K562 (cell line): Measurements from ENCODE around the gene DENND2C. TPM values are rescaled to one million over a fixed set of nuclear protein-coding genes. Genes with fewer than 3 reads are reported as not detected.

Experiments
- ATAC-seq: fragments of 200-7000 bp; cut with Tn5 transposase; 3 replicates; pipeline ENCODE4 v1.9.1; 2020; ENCODE audit warnings: moderate library complexity
- BruUV-seq: library from RNA; stranded (reverse); fragments of 400-500 nt; replicated peaks from 2 replicates; lab custom pipeline; 2021; lab: Mats Ljungman, UMichigan
- CTCF ChIA-PET: fragments of 300-600 bp; formaldehyde crosslinking; extraction: SDS; loops from one replicate; lab custom pipeline; 2021; ENCODE audit warnings: low intra/inter-chr PET ratio; lab: Yijun Ruan, JAX
- POLR2A ChIA-PET: fragments of 300-600, 350-650 bp; sonication (Branson Sonifier 250); formaldehyde crosslinking; extraction: SDS; loops from one replicate; lab custom pipeline; 2021; ENCODE audit warnings: antibody characterized with exemption, inconsistent platforms; lab: Yijun Ruan, JAX
- DNase-seq, 4 experiments: peaks; one replicate each; pipeline versions ENCODE4 v3.0.0 to v3.0.0-alpha.2; 2011 to 2018; ENCODE audit warnings: low spot score in 3 of 4, mixed read lengths in 3 of 4; ENCODE audit errors: extremely low read depth in 1 of 4
- FAIRE-seq: peaks from 2 replicates; lab custom pipeline; 2011; peaks lifted over from hg19 to GRCh38; lab: Jason Lieb, UNC
- H2AFZ ChIP-seq: 2 replicates; pipeline ENCODE4 v1.6.0; 2011; ENCODE audit warnings: low read depth, low read length, control low read depth, inconsistent platforms
- H3K27ac ChIP-seq: fragments of 200-600 bp; 3 replicates; pipeline ENCODE4 v1.8.0; 2011; ENCODE audit warnings: low read depth, mild to moderate bottlenecking, control low read depth, inconsistent platforms, low read length, moderate library complexity, mixed read lengths; ENCODE audit errors: extremely low read depth
- H3K27me3 ChIP-seq, 2 experiments: fragments of 300-600 bp in 1 of 2; 2 replicates in 1 of 2; 3 replicates in 1 of 2; pipeline versions ENCODE4 v1.6.0 to v1.8.0; 2011; ENCODE audit warnings: inconsistent platforms in 2 of 2, low read length in 2 of 2, mild to moderate bottlenecking in 1 of 2, mixed read lengths in 1 of 2, moderate library complexity in 1 of 2; ENCODE audit not compliant: control insufficient read depth in 2 of 2, insufficient read depth in 2 of 2
- H3K36me3 ChIP-seq: fragments of 300-600 bp; 3 replicates; pipeline ENCODE4 v1.8.0; 2011; ENCODE audit warnings: mild to moderate bottlenecking, low read length, inconsistent platforms; ENCODE audit not compliant: control insufficient read depth, insufficient read depth
- H3K4me1 ChIP-seq, 2 experiments: fragments of 200-600 bp in 1 of 2; replicated peaks in 1 of 2; 2 replicates in 1 of 2; 3 replicates in 1 of 2; pipeline versions ENCODE4 v1.5.1 to v1.8.0; 2011; ENCODE audit warnings: inconsistent platforms in 2 of 2, low read length in 2 of 2, mild to moderate bottlenecking in 1 of 2, mixed read lengths in 1 of 2, moderate library complexity in 1 of 2; ENCODE audit not compliant: control insufficient read depth in 2 of 2, insufficient read depth in 2 of 2
- H3K4me2 ChIP-seq: 2 replicates; pipeline ENCODE4 v1.6.1; 2011; ENCODE audit warnings: low read length, control low read depth, inconsistent platforms, mixed read lengths; ENCODE audit not compliant: insufficient read depth
- H3K4me3 ChIP-seq: fragments of 200-600 bp; sonication (generic), shearing (Covaris generic); 2 replicates; pipeline ENCODE4 v1.5.1; 2016; ENCODE audit warnings: control low read depth, inconsistent platforms
- H3K79me2 ChIP-seq: fragments of 200-600 bp; 3 replicates; pipeline ENCODE4 v1.8.0; 2011; ENCODE audit warnings: low read length, inconsistent platforms; ENCODE audit not compliant: control insufficient read depth, insufficient read depth
- H3K9ac ChIP-seq, 2 experiments: 2 replicates each; pipeline versions ENCODE4 v1.6.0 to v1.6.1; 2011; ENCODE audit warnings: low read depth in 2 of 2, low read length in 2 of 2, control low read depth in 1 of 2, inconsistent platforms in 1 of 2, mild to moderate bottlenecking in 1 of 2, mixed read lengths in 1 of 2; ENCODE audit not compliant: insufficient read depth in 1 of 2
- H3K9me1 ChIP-seq: one replicate; pipeline ENCODE4 v1.6.0; 2011; ENCODE audit warnings: inconsistent platforms, mild to moderate bottlenecking, low read length, moderate library complexity; ENCODE audit not compliant: control insufficient read depth, insufficient read depth
- H3K9me3 ChIP-seq: replicated peaks from 2 replicates; pipeline ENCODE4 v1.5.1; 2011; ENCODE audit warnings: low read depth, low read length, inconsistent platforms; ENCODE audit not compliant: control insufficient read depth, insufficient read depth
- H4K20me1 ChIP-seq: replicated peaks from 2 replicates; pipeline ENCODE4 v1.6.1; 2011; ENCODE audit warnings: low read length, inconsistent platforms, mixed read lengths; ENCODE audit not compliant: control insufficient read depth, insufficient read depth
- EP400 ChIP-seq: fragments of 450-650 bp; IDR thresholded peaks from 2 replicates; pipeline ENCODE4 v1.6.1; 2017; ENCODE audit warnings: antibody characterized with exemption, mild to moderate bottlenecking, moderate library complexity
- GTF2E2 ChIP-seq: fragments of 200-800 bp; sonication (Bioruptor generic); IDR thresholded peaks from 2 replicates; pipeline ENCODE4 v1.6.1; 2016; ENCODE audit warnings: missing genetic modification characterization, missing compliant biosample characterization
- MECOM ChIP-seq: fragments of 250-450 bp; sonication (Bioruptor Pico); IDR thresholded peaks from 2 replicates; pipeline ENCODE4 v1.8.0; 2022; ENCODE audit warnings: inconsistent platforms
- MGA ChIP-seq: fragments of 450-650 bp; IDR thresholded peaks from 2 replicates; pipeline ENCODE4 v1.6.1; 2016; ENCODE audit warnings: mild to moderate bottlenecking, moderate library complexity
- NFIC ChIP-seq: fragments of 450-650 bp; IDR thresholded peaks from 2 replicates; pipeline ENCODE4 v1.6.1; 2017; ENCODE audit warnings: mild to moderate bottlenecking, inconsistent platforms
- PCBP2 ChIP-seq: fragments of 200-400 bp; formaldehyde crosslinking; IDR thresholded peaks from 2 replicates; pipeline ENCODE4 v1.6.1; 2018; ENCODE audit warnings: low read length, low read depth, mild to moderate bottlenecking, moderate library complexity; ENCODE audit not compliant: poor library complexity, severe bottlenecking
- ZNF41 ChIP-seq: fragments of 250-450 bp; sonication (Bioruptor Pico); conservative IDR thresholded peaks from 2 replicates; pipeline ENCODE4 v1.4.0; 2020; ENCODE audit warnings: mild to moderate bottlenecking
- WGBS: fragments of 100-300 bp; shearing (Covaris generic); methylation state at CpG from one replicate; pipeline ENCODE4 v1.1.6; 2016; ENCODE audit warnings: low coverage, mixed read lengths; ENCODE audit not compliant: insufficient coverage; ENCODE audit errors: missing lambda C conversion rate; 5-methylcytosine and 5-hydroxymethylcytosine counted together
- in situ Hi-C: fragments of 300-500 bp; cut with MboI; formaldehyde crosslinking; loops from 4 replicates; pipeline ENCODE4 v1.15.0; 2018; ENCODE audit warnings: inconsistent platforms, mixed read lengths
- intact Hi-C: fragments of 100-400 bp; cut with micrococcal nuclease; formaldehyde crosslinking; loops from 2 replicates; pipeline ENCODE4 v1.14.2; 2022
- polyA plus RNA-seq, 8 experiments: library from polyadenylated mRNA; depleted of rRNA in 4 of 8; stranded (reverse) in 5 of 8; unstranded in 3 of 8; fragments of >200 nt; fragmentation: Nextera tagmentation in 2 of 8; fragmentation: Illumina TruSeq in 1 of 8; extraction: Ambion mirVana in 2 of 8; extraction: Trizol in 1 of 8; gene quantifications; 2 replicates each; pipeline versions ENCODE4 v1.2.1 to v1.2.3, GENCODE V29; 2011 to 2014; ENCODE audit warnings: inconsistent platforms in 1 of 8, missing spikeins in 1 of 8
- total RNA-seq, 7 experiments: library from RNA; depleted of rRNA in 6 of 7; stranded (reverse); fragments of >200 nt in 6 of 7; fragmentation: Illumina TruSeq in 2 of 7; extraction: Trizol in 2 of 7; gene quantifications; 2 replicates each; pipeline versions ENCODE4 v1.2.1 to v1.2.3, GENCODE V29; 2011 to 2021; ENCODE audit warnings: low replicate concordance in 1 of 7

DENND2C gene
- total and polyA plus RNA-seq, 9 of the 15 experiments (the other 6 are each of a cell fraction or from before 2014, with no cell fraction given), result 0.03 to 0.25 (median 0.14) TPM

- no TSS peak for BruUV-seq
- TF ChIP-seq NFIC (no peak), EP400 (no peak), GTF2E2 (tag) (no peak), MGA (no peak), ZNF41 (CRISPR knock-in tag) (no peak), MECOM (no peak), PCBP2 (no peak)
Measured at GRCh38 chr1:114719424-114719787, 49.6 kb upstream of the DENND2C start.

More at GRCh38 chr1:114719424-114719787, 49.6 kb upstream of the DENND2C start:
- FAIRE-seq (no peak), ATAC-seq (no peak), DNase-seq (no peak)
- ChIA-PET CTCF (no interaction called here), POLR2A (no interaction called here)
- Histone ChIP-seq H3K27ac (no peak overlapping the region), H3K36me3 (peaks cover 87% of the 10 kb centered on the region), H3K9ac (no peak overlapping the region), H4K20me1 (no peaks in the 10 kb centered on the region), H3K79me2 (peaks cover 21% of the 10 kb centered on the region), H3K4me3 (no peak overlapping the region), H2AFZ (no peak overlapping the region), H3K9me1 (no peaks in the 10 kb centered on the region), H3K27me3 (no peaks in the 10 kb centered on the region), H3K4me2 (no peak overlapping the region), H3K4me1 (peaks cover 0 to 9% of the 10 kb centered on the region in 2 experiments; a peak in 2 of 5 replicates), H3K9me3 (no peaks in the 10 kb centered on the region)
- WGBS, result 87% methylated on average over 3 of the region's 3 CpGs
- in situ Hi-C loops, result no loop called here
- intact Hi-C loops, result no loop called here
